Keratinocyte (primary cell): Measurements from ENCODE around the gene PGLYRP4. TPM values are rescaled to one million over a fixed set of nuclear protein-coding genes. Genes with fewer than 3 reads are reported as not detected.
A peak's percentile ranks its signal among the peaks of the same experiment; 100 is the strongest.

Experiments used
- DNase-seq: peaks from one replicate; pipeline ENCODE4 v3.0.0-alpha.2; 2011; ENCODE audit warnings: low read depth, missing footprints, low spot score
- FAIRE-seq: peaks from 2 replicates; lab custom pipeline; 2011; peaks lifted over from hg19 to GRCh38; lab: Jason Lieb, UNC
- H2AFZ ChIP-seq: 2 replicates; pipeline ENCODE4 v1.6.0; 2012; ENCODE audit warnings: low read length, control low read depth, inconsistent platforms; ENCODE audit not compliant: control insufficient read depth
- H3K27ac ChIP-seq: 2 replicates; pipeline ENCODE4 v1.5.1; 2011; ENCODE audit warnings: low read length; ENCODE audit not compliant: control insufficient read depth, insufficient read depth
- H3K27me3 ChIP-seq: 3 replicates; pipeline ENCODE4 v1.6.0; 2011; ENCODE audit warnings: low read length; ENCODE audit not compliant: control insufficient read depth, insufficient read depth; ENCODE audit errors: extremely low read depth
- H3K36me3 ChIP-seq, 2 experiments: 2 replicates in 1 of 2; 3 replicates in 1 of 2; pipeline ENCODE4 v1.5.1; 2011; ENCODE audit warnings: low read length in 2 of 2, mild to moderate bottlenecking in 1 of 2; ENCODE audit not compliant: control insufficient read depth in 2 of 2, insufficient read depth in 2 of 2; ENCODE audit errors: extremely low read depth in 1 of 2
- H3K4me1 ChIP-seq: 3 replicates; pipeline ENCODE4 v1.5.1; 2011; ENCODE audit warnings: low read length; ENCODE audit not compliant: control insufficient read depth, insufficient read depth; ENCODE audit errors: extremely low read depth
- H3K4me2 ChIP-seq: 3 replicates; pipeline ENCODE4 v1.6.0; 2011; ENCODE audit warnings: low read depth, low read length; ENCODE audit not compliant: control insufficient read depth, insufficient read depth; ENCODE audit errors: extremely low read depth
- H3K4me3 ChIP-seq, 3 experiments: fragments of 200-600 bp in 1 of 3; sonication (generic) in 1 of 3; 2 replicates in 2 of 3; 3 replicates in 1 of 3; pipeline ENCODE4 v1.5.1; 2011 to 2016; ENCODE audit warnings: low read length in 3 of 3, mild to moderate bottlenecking in 3 of 3, control low read depth in 2 of 3, inconsistent platforms in 1 of 3, low read depth in 1 of 3, mixed read lengths in 1 of 3, mixed run types in 1 of 3, moderate library complexity in 1 of 3; ENCODE audit not compliant: control insufficient read depth in 2 of 3, insufficient read depth in 2 of 3; ENCODE audit errors: extremely low read depth in 1 of 3
- H3K79me2 ChIP-seq: 2 replicates; pipeline ENCODE4 v1.6.0; 2012; ENCODE audit warnings: low read length; ENCODE audit not compliant: control insufficient read depth, insufficient read depth
- H3K9ac ChIP-seq: 3 replicates; pipeline ENCODE4 v1.6.0; 2011; ENCODE audit warnings: low read length; ENCODE audit not compliant: control insufficient read depth, insufficient read depth; ENCODE audit errors: extremely low read depth
- H3K9me1 ChIP-seq: 3 replicates; pipeline ENCODE4 v1.6.0; 2011; ENCODE audit warnings: low read length; ENCODE audit not compliant: control insufficient read depth, insufficient read depth; ENCODE audit errors: extremely low read depth
- H3K9me3 ChIP-seq: 2 replicates; pipeline ENCODE4 v1.5.1; 2012; ENCODE audit warnings: low read depth, low read length; ENCODE audit not compliant: control insufficient read depth
- H4K20me1 ChIP-seq: 3 replicates; pipeline ENCODE4 v1.6.0; 2011; ENCODE audit warnings: low read length; ENCODE audit not compliant: control insufficient read depth, insufficient read depth; ENCODE audit errors: extremely low read depth
- EZH2 ChIP-seq: IDR thresholded peaks from one replicate; pipeline ENCODE4 v1.6.1; 2012; ENCODE audit warnings: inconsistent platforms, mild to moderate bottlenecking, low read length, moderate library complexity
- dilution Hi-C: fragments of 300-500 bp; cut with MboI; formaldehyde crosslinking; loops from one replicate; pipeline ENCODE4 v1.7.0; 2020; ENCODE audit warnings: low sequenced_read_pairs; ENCODE audit not compliant: extremely low pct_ligation_motif_present
- polyA plus RNA-seq, 5 experiments: library from polyadenylated mRNA; depleted of rRNA in 3 of 5; stranded (reverse) in 3 of 5; stranded (forward) in 1 of 5; unstranded in 1 of 5; fragments of >200 nt; gene quantifications; 1 replicate in 1 of 5; 2 replicates in 3 of 5; 3 replicates in 1 of 5; pipeline versions ENCODE4 v1.2.1 to v1.2.3, GENCODE V29; 2011 to 2012; ENCODE audit warnings: missing spikeins in 2 of 5, low read depth in 1 of 5, low replicate concordance in 1 of 5
- TF ChIP-seq, protein P1 (sequence below), 3 experiments: IDR thresholded peaks in 1 of 3; conservative IDR thresholded peaks in 1 of 3; optimal IDR thresholded peaks in 1 of 3; 2 replicates in 2 of 3; 3 replicates in 1 of 3; pipeline versions ENCODE3 to v1.5.1; 2011; ENCODE audit warnings: low read length in 3 of 3, mild to moderate bottlenecking in 3 of 3, moderate library complexity in 2 of 3, control low read depth in 1 of 3, inconsistent platforms in 1 of 3; ENCODE audit not compliant: insufficient read depth in 2 of 3; ENCODE audit errors: extremely low read depth in 1 of 3

Gene PGLYRP4
- polyA plus RNA-seq, 1 donor (not counting 4 experiments of a cell fraction or from before 2014, with no cell fraction given) = 3.8 TPM

DNA sequence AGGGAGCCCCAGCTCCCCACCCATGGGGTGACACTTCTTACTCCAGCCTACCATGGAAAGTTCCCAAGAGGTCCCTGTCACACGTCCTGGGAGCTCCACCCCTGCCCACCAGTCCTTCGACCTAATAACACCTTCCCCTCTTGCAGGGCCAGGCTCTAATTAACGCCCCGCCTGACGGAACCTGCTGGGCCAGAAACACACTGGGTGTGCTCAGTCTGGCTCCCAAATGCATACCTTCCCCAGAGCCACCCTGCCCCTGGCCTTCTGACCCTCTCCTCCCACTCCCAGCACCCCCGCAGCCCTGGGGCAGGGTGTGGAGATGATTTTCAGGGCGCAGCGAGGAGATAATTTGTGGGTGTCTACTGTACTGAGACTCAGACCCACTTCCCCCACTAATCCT, 56.5 kb downstream of the PGLYRP4 start:
- Histone ChIP-seq H2AFZ (peak overlapping the region; percentile 60), H3K4me1 (peaks cover 39% of the 10 kb centered on the region), H4K20me1 (no peaks in the 10 kb centered on the region), H3K27me3 (no peaks in the 10 kb centered on the region), H3K36me3 (no peaks in the 10 kb centered on the region), H3K4me3 (no peak overlapping the region), H3K9ac (no peak overlapping the region), H3K4me2 (peak overlapping the region; percentile 52), H3K27ac (no peak overlapping the region), H3K9me1 (no peaks in the 10 kb centered on the region), H3K9me3 (no peaks in the 10 kb centered on the region), H3K79me2 (no peaks in the 10 kb centered on the region)
- no peak for FAIRE-seq
- dilution Hi-C loops = no loop called here
- no peak for DNase-seq
- TF ChIP-seq EZH2 = no peak
- TF ChIP-seq, protein P1, sequence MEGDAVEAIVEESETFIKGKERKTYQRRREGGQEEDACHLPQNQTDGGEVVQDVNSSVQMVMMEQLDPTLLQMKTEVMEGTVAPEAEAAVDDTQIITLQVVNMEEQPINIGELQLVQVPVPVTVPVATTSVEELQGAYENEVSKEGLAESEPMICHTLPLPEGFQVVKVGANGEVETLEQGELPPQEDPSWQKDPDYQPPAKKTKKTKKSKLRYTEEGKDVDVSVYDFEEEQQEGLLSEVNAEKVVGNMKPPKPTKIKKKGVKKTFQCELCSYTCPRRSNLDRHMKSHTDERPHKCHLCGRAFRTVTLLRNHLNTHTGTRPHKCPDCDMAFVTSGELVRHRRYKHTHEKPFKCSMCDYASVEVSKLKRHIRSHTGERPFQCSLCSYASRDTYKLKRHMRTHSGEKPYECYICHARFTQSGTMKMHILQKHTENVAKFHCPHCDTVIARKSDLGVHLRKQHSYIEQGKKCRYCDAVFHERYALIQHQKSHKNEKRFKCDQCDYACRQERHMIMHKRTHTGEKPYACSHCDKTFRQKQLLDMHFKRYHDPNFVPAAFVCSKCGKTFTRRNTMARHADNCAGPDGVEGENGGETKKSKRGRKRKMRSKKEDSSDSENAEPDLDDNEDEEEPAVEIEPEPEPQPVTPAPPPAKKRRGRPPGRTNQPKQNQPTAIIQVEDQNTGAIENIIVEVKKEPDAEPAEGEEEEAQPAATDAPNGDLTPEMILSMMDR (optimal IDR thresholded peaks at IDR 0.05 in 1 of 3, IDR thresholded peaks at IDR 0.05 in 1 of 3, conservative IDR thresholded peaks at IDR 0.05 in 1 of 3; ENCODE audit: extremely low read depth in 1 of 3, insufficient read depth in 2 of 3, low read length in 3 of 3) = no peak

DNA sequence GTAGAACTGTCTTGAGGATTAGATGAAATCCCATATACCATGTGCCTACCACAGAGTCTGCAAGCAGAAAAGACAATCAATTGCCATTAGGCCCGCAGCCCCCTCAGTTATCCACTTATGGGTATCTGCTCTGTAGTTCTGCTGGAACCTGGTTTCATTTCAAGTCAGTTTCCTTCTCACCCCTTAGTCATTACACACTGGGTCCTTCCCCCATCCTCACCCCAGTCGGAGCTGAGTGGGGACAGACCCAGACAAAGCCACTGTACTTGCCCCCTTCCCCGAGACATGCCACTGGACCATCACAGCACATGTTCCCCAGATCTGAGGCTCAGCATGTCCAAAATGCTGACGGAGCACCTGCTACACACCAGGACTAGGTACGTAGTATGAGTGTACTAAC, 57.1 kb downstream of the PGLYRP4 start:
- no peak overlapping the region for H3K27ac ChIP-seq
- dilution Hi-C loops = no loop called here

More for the DNA sequence above, 57.1 kb downstream of the PGLYRP4 start:
- H3K27me3 ChIP-seq = no peaks in the 10 kb centered on the region
- H3K79me2 ChIP-seq = no peaks in the 10 kb centered on the region
- no peaks in the 10 kb centered on the region for H3K9me1 ChIP-seq
- no peak overlapping the region for H2AFZ ChIP-seq
- H3K9me3 ChIP-seq = no peaks in the 10 kb centered on the region
- DNase-seq (no peak), FAIRE-seq (no peak)
- H3K9ac ChIP-seq = no peak overlapping the region
- no peaks in the 10 kb centered on the region for H4K20me1 ChIP-seq
- H3K4me2 ChIP-seq = peak overlapping the region; percentile 13
- TF ChIP-seq, protein P1 (optimal IDR thresholded peaks at IDR 0.05 in 1 of 3, IDR thresholded peaks at IDR 0.05 in 1 of 3, conservative IDR thresholded peaks at IDR 0.05 in 1 of 3; ENCODE audit: extremely low read depth in 1 of 3, insufficient read depth in 2 of 3, low read length in 3 of 3) = no peak
- no peak for TF ChIP-seq EZH2
- H3K4me1 ChIP-seq = peaks cover 39% of the 10 kb centered on the region
- H3K36me3 ChIP-seq = no peaks in the 10 kb centered on the region
- H3K4me3 ChIP-seq = no peak overlapping the region
